ENCODE results near the gene REXO1. TPM values are rescaled to one million over a fixed set of nuclear protein-coding genes. Genes with fewer than 3 reads are reported as not detected.

REXO1 gene
- total RNA-seq, 2 donors from 2014 or later: 18.2 to 24.5 TPM

DNA sequence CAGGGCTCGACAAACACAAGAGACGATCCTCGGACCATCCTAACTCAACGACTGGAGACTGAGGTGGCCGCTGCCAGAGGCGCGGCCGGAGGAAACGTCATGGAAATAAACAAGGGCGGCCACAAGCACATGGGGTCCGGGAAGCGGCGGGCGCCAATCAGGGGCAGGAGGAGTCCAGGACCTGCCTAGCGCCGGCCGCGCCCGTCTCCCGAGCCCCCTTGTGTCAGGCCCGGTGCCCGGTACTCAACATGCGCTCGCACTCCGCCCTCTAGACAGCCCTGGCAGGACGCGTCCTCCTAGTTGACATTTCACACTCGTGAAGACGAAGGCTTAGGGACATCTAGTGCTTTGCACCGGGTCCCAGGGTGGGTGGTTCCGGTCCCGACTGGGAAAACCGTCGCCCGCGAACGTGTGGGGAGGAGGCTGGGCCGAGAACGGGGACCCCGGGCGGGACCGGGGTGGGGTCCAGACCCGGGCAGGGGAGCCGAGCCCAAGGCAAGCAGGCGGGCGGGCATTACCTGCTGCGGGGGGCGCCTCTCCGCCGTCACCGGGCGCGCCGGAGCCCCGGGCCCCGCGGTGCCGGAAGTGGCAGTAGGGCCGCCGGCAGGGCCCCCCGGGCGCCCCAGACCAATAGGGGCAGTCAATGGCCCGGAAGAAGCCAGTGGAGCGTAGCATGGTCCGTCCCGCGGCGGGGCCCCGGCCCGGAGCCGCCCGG lies 442 bp downstream of the REXO1 start:
- no peak for ATAC-seq (ENCODE audit: insufficient number of reproducible peaks, low FRiP score, low read depth)
- DNase-seq (ENCODE audit: low spot score): no peak
- TF ChIP-seq, protein P1, sequence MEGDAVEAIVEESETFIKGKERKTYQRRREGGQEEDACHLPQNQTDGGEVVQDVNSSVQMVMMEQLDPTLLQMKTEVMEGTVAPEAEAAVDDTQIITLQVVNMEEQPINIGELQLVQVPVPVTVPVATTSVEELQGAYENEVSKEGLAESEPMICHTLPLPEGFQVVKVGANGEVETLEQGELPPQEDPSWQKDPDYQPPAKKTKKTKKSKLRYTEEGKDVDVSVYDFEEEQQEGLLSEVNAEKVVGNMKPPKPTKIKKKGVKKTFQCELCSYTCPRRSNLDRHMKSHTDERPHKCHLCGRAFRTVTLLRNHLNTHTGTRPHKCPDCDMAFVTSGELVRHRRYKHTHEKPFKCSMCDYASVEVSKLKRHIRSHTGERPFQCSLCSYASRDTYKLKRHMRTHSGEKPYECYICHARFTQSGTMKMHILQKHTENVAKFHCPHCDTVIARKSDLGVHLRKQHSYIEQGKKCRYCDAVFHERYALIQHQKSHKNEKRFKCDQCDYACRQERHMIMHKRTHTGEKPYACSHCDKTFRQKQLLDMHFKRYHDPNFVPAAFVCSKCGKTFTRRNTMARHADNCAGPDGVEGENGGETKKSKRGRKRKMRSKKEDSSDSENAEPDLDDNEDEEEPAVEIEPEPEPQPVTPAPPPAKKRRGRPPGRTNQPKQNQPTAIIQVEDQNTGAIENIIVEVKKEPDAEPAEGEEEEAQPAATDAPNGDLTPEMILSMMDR (IDR thresholded peaks at IDR 0.05): no peak
- Histone ChIP-seq H3K27ac (peak overlapping the region; percentile 91 to 99), H3K4me1 (ENCODE audit: control insufficient read depth in 1 of 2, low read depth in 2 of 2) (peaks cover 22 to 42% of the 10 kb centered on the region in 2 donors), H3K36me3 (no peaks in the 10 kb centered on the region), H3K9me3 (no peaks in the 10 kb centered on the region), H3K4me3 (peak overlapping the region; percentile 92), H3K27me3 (replicated peaks; ENCODE audit: insufficient read depth) (no peaks in the 10 kb centered on the region)

DNA sequence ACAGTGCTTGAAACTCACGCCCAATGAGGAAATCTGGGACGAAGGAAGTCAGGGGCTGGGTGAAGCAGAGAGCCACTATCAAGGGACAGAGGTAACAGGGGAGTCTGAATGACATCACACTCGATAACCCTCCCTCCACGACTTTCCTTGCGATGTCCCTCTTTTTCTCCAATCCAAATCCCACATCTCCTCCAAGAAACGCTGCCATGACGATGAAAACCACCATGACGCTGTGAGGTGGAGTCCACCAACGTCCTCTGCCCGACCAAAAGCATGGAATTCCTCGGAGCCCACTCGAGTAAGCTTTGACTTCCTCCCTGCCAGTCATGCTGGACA lies 967 bp downstream of the REXO1 start:
- Histone ChIP-seq H3K9me3 (no peaks in the 10 kb centered on the region), H3K27me3 (replicated peaks; ENCODE audit: insufficient read depth) (no peaks in the 10 kb centered on the region), H3K4me3 (peak overlapping the region; percentile 92), H3K27ac (no peak overlapping the region), H3K4me1 (ENCODE audit: control insufficient read depth in 1 of 2, low read depth in 2 of 2) (peaks cover 22 to 42% of the 10 kb centered on the region in 2 donors), H3K36me3 (peaks cover 4% of the 10 kb centered on the region)
- TF ChIP-seq, protein P1 (IDR thresholded peaks at IDR 0.05): no peak
- no peak for DNase-seq (ENCODE audit: low spot score)
- no peak for ATAC-seq (ENCODE audit: insufficient number of reproducible peaks, low FRiP score, low read depth)

DNA sequence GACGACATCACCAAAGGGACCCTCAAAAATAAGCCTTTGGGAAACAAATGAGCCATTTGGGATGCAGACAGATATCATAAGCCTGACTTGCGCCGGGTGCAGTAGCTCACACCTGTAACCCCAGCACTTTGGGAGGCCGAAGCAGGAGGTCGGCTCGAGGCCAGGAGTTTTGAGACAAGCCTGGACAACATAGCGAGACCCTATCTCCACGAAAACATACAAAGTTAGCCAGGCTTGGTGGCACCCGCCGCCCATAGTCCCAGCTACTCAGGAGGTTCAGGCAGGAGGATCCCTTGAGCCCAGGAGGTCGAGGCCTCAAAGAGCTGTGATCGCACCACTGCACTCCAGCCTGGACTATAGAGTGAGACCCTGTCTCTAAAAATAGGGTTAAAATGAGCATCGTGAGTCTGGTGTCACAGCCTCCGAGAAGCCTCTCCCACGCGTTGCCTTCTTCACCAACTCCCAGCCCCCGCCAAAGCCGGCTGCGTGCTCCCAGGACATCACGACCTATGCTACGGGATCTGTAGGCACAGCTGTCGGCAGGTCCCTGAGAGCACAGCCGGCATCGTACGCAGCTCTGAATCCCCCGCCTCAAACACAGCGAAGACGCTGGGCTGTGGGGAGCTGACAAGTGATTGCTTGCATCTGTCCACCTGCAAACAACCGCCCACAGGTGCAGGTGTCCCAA lies 1.6 kb downstream of the REXO1 start:
- Histone ChIP-seq H3K4me1 (ENCODE audit: control insufficient read depth in 1 of 2, low read depth in 2 of 2) (peaks cover 22 to 42% of the 10 kb centered on the region in 2 donors), H3K36me3 (peaks cover 4% of the 10 kb centered on the region), H3K27me3 (replicated peaks; ENCODE audit: insufficient read depth) (no peaks in the 10 kb centered on the region), H3K9me3 (no peaks in the 10 kb centered on the region), H3K4me3 (peak overlapping the region; percentile 92), H3K27ac (no peak overlapping the region)
- ATAC-seq (ENCODE audit: insufficient number of reproducible peaks, low FRiP score, low read depth) (no peak), DNase-seq (ENCODE audit: low spot score) (no peak)
- TF ChIP-seq, protein P1 (IDR thresholded peaks at IDR 0.05): no peak

DNA sequence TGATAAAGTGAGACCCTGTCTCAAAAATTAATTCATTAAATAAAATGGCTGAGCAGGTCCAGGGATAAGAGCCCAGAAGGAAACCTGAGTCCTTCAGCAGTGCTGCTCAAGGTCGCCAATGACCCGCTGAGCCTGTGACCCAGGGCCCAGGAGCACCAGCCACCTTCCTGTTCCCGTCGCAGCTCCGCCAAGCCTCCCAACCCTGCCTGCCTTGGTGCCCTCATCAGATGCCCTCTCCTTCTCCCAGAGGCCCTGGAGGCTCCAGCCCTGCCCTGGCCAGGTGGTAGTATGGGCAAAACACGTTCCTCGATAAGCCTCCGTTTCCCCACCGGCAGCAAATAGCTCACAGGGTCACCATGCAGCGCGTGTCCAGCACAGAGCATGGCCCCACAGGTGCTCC lies 2.6 kb downstream of the REXO1 start:
- Histone ChIP-seq H3K4me3 (no peak overlapping the region), H3K9me3 (no peaks in the 10 kb centered on the region), H3K36me3 (peaks cover 4% of the 10 kb centered on the region), H3K27ac (no peak overlapping the region), H3K27me3 (replicated peaks; ENCODE audit: insufficient read depth) (no peaks in the 10 kb centered on the region), H3K4me1 (ENCODE audit: control insufficient read depth in 1 of 2, low read depth in 2 of 2) (peaks cover 22 to 42% of the 10 kb centered on the region in 2 donors)
- DNase-seq (ENCODE audit: low spot score): no peak
- ATAC-seq (ENCODE audit: insufficient number of reproducible peaks, low FRiP score, low read depth): no peak
- TF ChIP-seq, protein P1 (IDR thresholded peaks at IDR 0.05): no peak

DNA sequence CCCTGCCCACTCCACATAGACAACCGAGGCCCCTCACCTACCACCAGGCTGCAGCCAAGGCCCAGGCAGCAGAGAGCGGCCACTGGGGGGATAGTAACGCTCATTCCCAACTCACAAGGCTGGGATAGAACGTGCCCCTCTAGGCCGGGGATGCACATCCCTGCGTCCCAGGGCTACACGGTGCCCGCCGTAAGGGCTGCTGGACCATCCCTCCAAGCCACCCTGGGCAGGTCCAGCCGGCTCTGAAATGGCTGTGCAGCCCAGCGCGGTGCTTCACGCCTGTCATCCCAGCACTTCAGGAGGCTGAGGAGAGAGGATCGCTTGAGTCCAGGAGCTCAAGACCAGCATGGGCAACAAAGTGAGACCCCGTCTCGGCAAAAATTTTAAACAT lies 3.2 kb downstream of the REXO1 start:
- ATAC-seq (ENCODE audit: insufficient number of reproducible peaks, low FRiP score, low read depth) (no peak), DNase-seq (ENCODE audit: low spot score) (no peak)
- Histone ChIP-seq H3K4me1 (ENCODE audit: control insufficient read depth in 1 of 2, low read depth in 2 of 2) (peaks cover 22 to 42% of the 10 kb centered on the region in 2 donors), H3K27ac (no peak overlapping the region), H3K4me3 (no peak overlapping the region), H3K9me3 (no peaks in the 10 kb centered on the region), H3K36me3 (peaks cover 4% of the 10 kb centered on the region), H3K27me3 (replicated peaks; ENCODE audit: insufficient read depth) (no peaks in the 10 kb centered on the region)
- TF ChIP-seq, protein P1 (IDR thresholded peaks at IDR 0.05): no peak

All from thoracic aorta (tissue), 2 donors.